Ramos (cell line): ENCODE data around the gene WWC2.

Source experiments
- in situ Hi-C: fragments of 300-500 bp; cut with MboI; formaldehyde crosslinking; loops from one replicate; pipeline ENCODE4 v1.14.3; 2022; ENCODE audit warnings: low sequenced_read_pairs; ENCODE audit not compliant: unreplicated experiment

WWC2 gene

DNA sequence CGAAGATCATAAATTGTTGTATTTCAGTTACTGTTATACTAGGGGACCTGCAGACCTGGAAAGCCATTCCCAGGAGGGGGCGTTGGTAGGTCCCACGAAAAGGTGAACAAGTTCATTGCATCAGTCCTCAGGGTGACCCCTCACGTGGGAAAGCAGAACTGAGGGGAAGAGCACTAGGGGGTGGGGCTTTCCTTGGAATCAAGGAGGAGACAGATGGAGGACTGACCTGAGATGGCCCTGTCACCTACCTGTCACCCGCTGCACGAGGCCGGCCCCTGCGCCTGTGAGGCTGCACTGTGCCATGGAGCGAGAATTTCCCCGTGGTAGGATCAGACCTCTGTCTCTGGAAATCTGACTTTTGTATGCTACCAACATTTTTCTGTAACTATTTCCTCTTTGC is 265.0 kb downstream of the WWC2 start:
- in situ Hi-C loops: no loop called here

DNA sequence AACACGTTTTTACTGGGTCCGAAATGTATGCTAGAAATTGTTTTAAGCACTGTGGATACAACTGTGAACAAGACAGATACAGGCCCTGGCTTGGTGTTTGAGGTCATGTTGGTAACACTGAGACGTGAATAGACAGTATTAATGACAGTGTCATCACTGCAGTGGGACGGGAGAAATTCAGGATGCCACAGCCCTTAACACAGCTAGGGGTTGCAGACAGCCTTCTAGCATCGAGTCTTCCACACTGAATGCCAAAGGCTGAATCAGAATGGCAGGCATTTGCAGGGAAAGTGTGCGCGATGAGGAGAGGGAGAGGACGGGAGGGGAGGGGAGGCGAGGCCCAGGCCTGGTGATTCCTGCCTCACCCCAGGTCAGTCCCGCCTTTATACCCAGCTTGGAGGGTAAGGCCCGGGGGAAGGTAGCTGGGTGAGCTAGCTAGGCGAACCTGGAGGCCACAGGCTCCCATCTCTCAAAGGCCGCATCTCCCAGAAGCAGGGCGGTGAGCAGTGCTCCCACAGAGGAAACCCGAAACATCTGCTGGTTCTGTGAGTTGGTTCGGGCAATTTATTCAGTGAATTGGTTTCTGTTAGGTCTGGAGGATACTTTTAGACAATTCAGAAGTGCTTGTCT is 267.3 kb downstream of the WWC2 start:
- in situ Hi-C loops: no loop called here

GRCh38 chr4:183369073-183369472 is 270.0 kb downstream of the WWC2 start:
- in situ Hi-C loops: no loop called here
